ENCODE data around the gene SH3RF3.
"Not testable (repeated sequence)": the region's sequence is repeated elsewhere in the genome, so short reads cannot be mapped to it uniquely, and the experiment has no call there.

Gene SH3RF3

DNA sequence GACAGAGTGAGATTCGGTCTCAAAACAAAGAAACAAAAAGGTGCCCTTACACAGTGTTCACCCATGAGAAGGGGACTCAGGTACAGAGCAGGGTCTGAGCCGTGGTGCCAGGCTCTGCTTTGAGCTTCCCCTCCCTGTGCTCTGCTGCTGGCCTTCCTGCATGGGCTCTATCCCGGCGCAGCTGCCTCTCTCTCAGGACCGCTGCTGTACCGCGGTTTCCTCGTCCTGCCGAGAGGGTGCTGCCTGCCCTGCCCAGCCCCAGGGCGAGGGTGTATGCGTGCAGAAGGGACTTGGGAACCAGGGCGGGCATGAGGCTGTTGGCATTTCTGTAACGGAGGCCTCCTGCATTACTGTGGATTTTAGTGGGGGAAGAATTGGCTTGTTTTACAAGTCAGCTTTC, 30.1 kb downstream of the SH3RF3 start:
- no peak for DNase-seq (ENCODE audit: low spot score)

DNA sequence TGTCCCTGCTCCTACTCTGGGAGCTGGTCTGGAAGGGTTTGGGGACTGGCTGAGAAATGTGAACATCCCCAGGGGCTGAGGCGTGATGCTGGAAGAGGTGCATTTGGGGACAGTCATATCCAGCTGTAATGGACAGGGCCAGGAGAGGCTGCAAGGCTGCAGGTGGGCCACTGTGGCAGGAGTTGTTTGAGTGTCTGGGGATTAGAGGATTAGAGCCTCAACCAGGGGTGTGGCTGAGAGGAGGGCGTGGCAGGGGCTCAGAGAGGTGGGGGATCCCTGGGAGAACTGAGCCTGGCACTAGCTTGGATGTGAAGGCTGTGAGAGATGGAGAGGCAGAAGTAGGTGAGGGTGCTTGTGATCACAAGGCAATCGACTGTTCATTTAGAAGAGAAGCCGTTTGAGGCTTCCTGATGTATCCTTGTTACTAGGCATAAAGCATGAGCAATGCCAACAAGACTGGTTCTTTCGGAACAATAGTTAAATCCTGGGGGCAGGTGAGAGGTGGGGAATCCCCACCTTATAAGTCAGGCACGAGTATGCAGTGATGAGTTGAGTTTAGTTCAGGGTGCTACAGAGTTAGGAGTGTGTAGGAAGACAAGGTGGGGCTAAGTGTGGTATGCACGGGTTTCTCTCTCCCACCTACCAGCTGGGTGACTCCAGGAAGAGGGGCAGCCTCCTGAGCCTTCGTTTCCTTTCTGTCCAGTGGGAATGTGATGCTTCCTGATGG, 31.9 kb downstream of the SH3RF3 start:
- DNase-seq (ENCODE audit: low spot score), result no peak

GRCh38 chr2:109162367-109162766, 33.4 kb downstream of the SH3RF3 start:
- DNase-seq (ENCODE audit: low spot score), result not testable (repeated sequence)

DNA sequence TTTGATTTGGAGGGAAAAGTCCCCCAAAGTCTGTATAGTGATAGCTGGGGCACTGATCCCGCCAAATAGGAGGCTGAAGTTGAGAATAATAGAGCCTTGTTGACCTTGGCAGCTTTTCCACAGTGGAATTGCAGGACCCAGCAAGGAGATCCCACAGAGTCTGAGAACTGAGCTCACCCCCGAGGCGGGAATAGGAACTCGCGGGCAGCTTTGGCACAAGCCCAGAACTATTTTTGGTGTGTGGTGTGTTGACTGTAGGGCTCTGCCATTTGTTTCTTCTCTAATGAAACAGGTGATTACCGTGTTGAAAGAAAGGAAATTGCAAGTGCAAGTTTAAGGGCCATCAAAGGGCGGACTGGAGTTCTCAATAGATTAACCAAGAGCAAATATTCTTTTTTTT, 34.0 kb downstream of the SH3RF3 start:
- DNase-seq (ENCODE audit: low spot score), result no peak

DNA sequence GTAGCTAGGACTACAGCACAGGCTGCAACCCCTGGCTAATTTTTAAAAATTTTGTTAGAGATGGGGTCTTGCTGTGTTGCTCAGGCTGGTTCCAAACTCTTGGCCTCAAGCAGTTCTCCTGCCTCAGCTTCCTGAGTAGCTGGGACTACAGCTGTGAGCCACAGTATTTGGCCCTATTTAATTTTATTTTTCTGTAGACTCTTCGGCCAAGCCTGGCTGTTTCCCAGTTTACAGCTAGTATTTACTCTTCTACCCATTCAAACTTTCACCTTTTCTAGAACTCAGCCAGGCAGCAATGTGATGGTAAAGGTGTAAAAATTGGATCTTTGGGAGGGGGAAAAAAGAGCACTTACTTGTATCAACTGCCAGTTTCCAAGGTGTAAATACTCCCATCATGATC, 35.3 kb downstream of the SH3RF3 start:
- no peak for DNase-seq (ENCODE audit: low spot score)

- no peak for DNase-seq (ENCODE audit: low spot score)
These were observed 35.8 kb downstream of the SH3RF3 start for GRCh38 chr2:109164739-109165221.

DNA sequence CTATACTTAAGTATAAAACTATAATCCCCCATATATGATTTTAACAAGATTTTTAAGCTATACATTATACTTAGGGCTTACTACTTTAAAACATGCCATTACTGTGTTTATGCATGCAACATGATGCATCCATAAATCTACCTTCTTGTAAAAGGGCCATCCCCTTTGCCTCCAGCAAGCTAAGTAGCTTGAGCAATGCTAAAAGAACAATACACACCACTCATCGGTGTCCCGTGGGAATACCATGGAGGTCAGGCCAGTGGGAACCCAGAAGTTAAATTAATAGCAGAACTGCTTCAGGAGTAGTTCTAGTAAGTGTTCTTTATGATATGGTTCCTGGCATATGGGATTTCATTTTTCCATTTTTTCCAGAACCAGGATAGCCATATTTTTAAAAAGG, 37.8 kb downstream of the SH3RF3 start:
- no peak for DNase-seq (ENCODE audit: low spot score)

DNA sequence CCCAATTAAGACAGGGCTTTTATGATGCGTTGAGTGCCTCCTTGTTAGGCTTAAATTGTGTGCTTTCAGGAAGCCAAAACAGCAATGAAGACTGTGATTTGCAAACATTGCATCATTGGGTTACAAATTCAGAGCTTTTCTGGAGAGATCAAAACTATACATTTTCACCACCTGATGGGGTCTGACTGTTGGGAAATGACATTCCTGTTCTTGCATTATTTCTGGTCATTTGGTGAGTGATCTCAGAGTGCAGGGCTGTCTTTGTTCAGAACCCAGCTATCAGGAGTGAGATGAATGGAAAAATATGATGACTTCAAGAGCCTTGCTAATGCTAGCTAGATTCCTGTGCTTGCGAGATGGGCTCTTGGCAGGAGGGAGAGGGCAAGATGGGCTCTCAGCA, 39.1 kb downstream of the SH3RF3 start:
- DNase-seq (ENCODE audit: low spot score), result no peak

- DNase-seq (ENCODE audit: low spot score), result no peak
These were observed 39.7 kb downstream of the SH3RF3 start for GRCh38 chr2:109168716-109169115.

DNA sequence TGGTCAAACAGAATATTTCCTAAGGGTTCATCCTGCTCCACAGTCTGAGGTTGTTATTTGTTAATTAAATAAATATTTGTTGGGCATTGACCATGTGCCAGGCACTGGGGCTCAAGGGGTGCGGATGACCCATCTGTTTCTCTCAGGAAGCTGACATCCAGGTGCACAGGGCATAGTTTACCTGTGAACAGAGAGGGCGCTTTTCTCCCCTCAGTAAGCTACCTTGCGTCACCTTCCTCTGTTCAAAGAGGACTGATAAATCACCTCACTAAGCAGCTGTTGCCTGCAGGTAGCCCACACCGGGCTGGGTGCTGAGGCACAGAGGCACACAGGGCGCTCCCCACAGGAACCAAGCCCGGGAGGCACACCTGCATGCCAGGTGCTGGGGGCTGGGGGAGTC, 41.6 kb downstream of the SH3RF3 start:
- no peak for DNase-seq (ENCODE audit: low spot score)

- no peak for DNase-seq (ENCODE audit: low spot score)
These were observed 42.7 kb downstream of the SH3RF3 start for GRCh38 chr2:109171444-109172334.

DNA sequence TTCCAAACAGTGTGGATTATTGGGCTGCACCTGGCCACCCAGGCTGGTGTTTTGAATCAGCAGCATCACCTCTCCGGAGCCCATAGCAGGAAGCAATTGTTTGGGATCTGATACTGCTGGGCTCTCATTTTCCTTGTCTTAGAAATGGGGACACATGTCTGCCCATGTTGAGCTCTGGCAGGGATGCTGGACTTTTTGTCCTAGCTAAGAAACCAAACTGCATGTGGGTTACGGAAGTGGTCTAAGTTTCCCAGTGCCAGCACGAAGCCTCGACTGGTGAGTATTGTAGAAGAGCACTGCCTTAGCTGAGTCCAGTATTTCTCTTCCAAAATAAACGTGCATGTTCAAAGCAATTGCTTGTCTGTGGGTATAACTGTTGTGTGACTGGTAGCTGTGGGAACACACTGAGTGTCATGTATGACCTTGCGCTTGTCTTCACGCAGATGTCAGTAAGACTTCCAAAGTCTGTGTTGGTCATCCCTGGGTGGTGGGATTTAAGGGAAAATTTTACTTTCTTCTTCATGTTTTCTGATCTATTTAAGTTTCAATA, 43.6 kb downstream of the SH3RF3 start:
- no peak for DNase-seq (ENCODE audit: low spot score)

GRCh38 chr2:109173311-109174171, 44.5 kb downstream of the SH3RF3 start:
- DNase-seq (ENCODE audit: low spot score), result peak; percentile 63

- no peak for DNase-seq (ENCODE audit: low spot score)
These were observed 45.2 kb downstream of the SH3RF3 start for GRCh38 chr2:109174214-109174613.

DNA sequence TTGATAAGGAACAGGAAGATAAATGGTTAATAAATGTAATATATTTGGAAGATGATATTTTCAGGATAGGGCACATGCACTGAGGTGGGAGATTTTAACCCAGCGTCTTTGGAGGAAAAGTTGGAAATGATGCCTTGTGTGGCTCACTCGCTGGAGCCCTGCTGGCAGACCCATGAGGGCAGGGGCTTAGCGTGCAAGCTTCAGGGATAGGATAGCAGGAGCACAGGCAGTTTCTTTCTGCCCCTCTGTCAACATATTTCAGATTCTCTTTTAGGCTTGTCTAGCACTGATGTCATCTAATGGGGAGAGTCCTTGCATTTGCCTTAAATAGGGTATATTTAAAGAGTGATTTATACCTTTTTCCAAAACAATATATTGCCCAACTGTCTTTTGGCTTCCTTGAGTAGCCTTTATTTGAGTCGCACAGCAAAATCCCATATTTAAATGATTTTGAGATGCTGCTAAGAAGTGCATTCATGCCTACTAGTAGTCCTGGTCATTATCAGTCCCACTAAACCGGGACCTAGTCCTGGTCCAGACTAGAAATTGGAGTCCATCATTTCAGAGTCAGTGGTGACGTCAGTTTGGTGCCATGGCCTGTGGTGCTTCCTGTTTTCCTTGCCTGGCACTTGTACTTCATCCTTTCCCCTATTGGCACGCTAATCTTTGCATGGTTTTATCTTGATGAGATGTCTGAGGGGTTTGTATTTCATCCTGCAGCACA, 45.8 kb downstream of the SH3RF3 start:
- DNase-seq (ENCODE audit: low spot score), result no peak

GRCh38 chr2:109175350-109175678, 46.3 kb downstream of the SH3RF3 start:
- DNase-seq (ENCODE audit: low spot score), result no peak

GRCh38 chr2:109176928-109177327, 47.9 kb downstream of the SH3RF3 start:
- no peak for DNase-seq (ENCODE audit: low spot score)

- DNase-seq (ENCODE audit: low spot score), result no peak
These were observed 48.6 kb downstream of the SH3RF3 start for GRCh38 chr2:109177635-109178034.

DNA sequence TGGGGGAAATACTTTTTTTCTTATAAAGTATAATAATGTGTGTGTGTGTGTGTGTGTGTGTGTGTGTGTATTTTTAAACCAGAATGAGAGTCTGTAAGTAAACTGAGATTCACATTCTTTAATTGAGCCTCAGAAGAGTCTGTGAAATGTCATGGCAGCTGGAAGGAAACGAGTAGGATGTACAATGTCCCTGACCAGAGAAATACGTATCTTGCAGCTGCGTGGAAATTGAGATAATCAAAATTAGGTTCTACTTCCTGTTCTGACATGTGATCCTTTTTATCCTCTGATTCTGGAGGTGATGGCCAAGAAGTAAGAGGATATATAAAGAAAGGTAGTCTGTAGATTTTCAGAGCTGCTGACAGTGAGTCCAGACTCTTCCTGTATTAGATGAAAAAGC, 50.0 kb downstream of the SH3RF3 start:
- no peak for DNase-seq (ENCODE audit: low spot score)

DNA sequence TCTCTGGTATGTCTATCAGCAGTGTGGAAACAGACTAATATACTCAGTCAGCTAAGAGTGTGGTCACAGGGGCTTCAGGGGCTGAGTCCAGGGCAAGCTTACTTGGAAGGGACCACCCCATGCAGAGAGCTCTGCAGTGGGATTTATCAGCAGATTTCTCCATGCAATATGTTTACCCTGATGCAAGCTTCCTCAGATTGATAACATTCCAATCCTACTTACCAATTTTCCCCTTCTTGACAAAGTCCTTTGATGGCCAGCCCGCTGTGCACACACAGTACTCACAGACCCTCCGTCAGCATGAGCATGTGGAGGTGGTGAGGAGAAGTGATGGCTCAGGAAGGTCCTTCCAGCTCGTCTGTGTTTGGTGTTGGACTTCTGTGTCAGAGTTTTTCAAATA, 51.8 kb downstream of the SH3RF3 start:
- DNase-seq (ENCODE audit: low spot score), result no peak

DNA sequence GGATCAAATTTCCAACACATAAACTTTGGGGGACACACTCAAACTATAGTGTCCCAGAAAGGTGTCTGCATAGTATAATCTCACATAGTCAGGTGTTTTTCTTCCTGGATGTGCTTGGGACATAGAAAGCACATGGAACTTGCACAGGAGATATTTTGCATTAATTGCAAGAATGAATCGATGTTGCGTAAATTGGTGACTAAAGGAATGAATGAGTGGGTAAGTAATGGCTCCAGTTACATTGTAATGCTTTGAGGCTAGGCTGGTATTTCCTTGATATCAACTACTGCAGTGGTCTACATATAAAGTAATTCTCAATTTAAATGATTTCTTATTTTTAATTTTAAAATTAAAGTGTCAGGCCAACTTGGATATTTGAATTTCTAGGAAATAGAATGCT, 53.4 kb downstream of the SH3RF3 start:
- DNase-seq (ENCODE audit: low spot score), result no peak

Measured in Ammon's horn (tissue), 1 donor.